Activated B cell treated with CpG ODN at 0.5 μM for 24 hours (primary cell): Measurements from ENCODE around the gene HES7. TPM values are rescaled to one million over a fixed set of nuclear protein-coding genes. Genes with fewer than 3 reads are reported as not detected.

ENCODE experiments used
- ATAC-seq: fragments of 200-7000 bp; cut with Tn5 transposase; one replicate; pipeline ENCODE4 v1.10.0; 2021; ENCODE audit warnings: low read depth, mild to moderate bottlenecking, moderate library complexity
- CTCF ChIA-PET: fragments of 350-600 bp; sonication (Branson Sonifier 250); formaldehyde crosslinking; loops from one replicate; lab custom pipeline; 2021; ENCODE audit warnings: antibody characterized with exemption; lab: Charles Lee
- POLR2A ChIA-PET: fragments of 350-600 bp; sonication (Branson Sonifier 250); formaldehyde crosslinking; loops from one replicate; lab custom pipeline; 2021; ENCODE audit warnings: antibody characterized with exemption; lab: Charles Lee
- DNase-seq: peaks from one replicate; pipeline ENCODE4 v3.0.0; 2022
- H3K27ac Mint-ChIP-seq: one replicate; pipeline ENCODE4 v1.8.0; 2020; ENCODE audit warnings: mixed read lengths
- H3K27me3 Mint-ChIP-seq: one replicate; pipeline ENCODE4 v1.8.0; 2021; ENCODE audit warnings: mixed read lengths
- H3K36me3 Mint-ChIP-seq: one replicate; pipeline ENCODE4 v1.8.0; 2021; ENCODE audit warnings: low read depth, mixed read lengths
- H3K4me1 Mint-ChIP-seq: one replicate; pipeline ENCODE4 v1.8.0; 2021; ENCODE audit warnings: mixed read lengths
- H3K4me3 Mint-ChIP-seq: one replicate; pipeline ENCODE4 v1.8.0; 2020; ENCODE audit warnings: mild to moderate bottlenecking, mixed read lengths
- H3K9me3 Mint-ChIP-seq: one replicate; pipeline ENCODE4 v1.8.0; 2020; ENCODE audit warnings: mixed read lengths
- CTCF ChIP-seq: fragments of 200-600 bp; IDR thresholded peaks from one replicate; pipeline ENCODE4 v1.8.0; 2022; ENCODE audit warnings: antibody characterized with exemption, mild to moderate bottlenecking
- intact Hi-C: fragments of 100-400 bp; cut with micrococcal nuclease; formaldehyde crosslinking; loops from one replicate; pipeline ENCODE4 v1.15.1; 2024
- total RNA-seq: library from RNA; stranded (reverse); gene quantifications from 2 replicates; pipeline ENCODE4 v1.2.3, GENCODE V29; 2022

The HES7 gene
- total RNA-seq, 1 donor from 2014 or later: 0.49 TPM

- DNase-seq: no peak
- Mint-ChIP-seq H3K9me3 (no peaks in the 10 kb centered on the region), H3K27me3 (no peaks in the 10 kb centered on the region), H3K27ac (peak overlapping the region; percentile 82), H3K4me3 (peak overlapping the region; percentile 24), H3K4me1 (peaks cover 31% of the 10 kb centered on the region), H3K36me3 (peaks cover 31% of the 10 kb centered on the region)
- intact Hi-C loops: loop anchor here (10.0 kb wide), 1 partner anchor 468 kb away; the partner anchor contains the start of genes TP53 and WRAP53
- ATAC-seq: no peak
- CTCF ChIA-PET: no interaction called here
- no peak for TF ChIP-seq CTCF
- POLR2A ChIA-PET: interaction anchor here (0.8 to 15.9 kb wide), 4 partner anchors 14 to 94 kb away, joined by 3 to 385 read pairs (median 71); no protein-coding TSS in a partner anchor
Observed at GRCh38 chr17:8153031-8153451, 29.1 kb upstream of the HES7 start.

GRCh38 chr17:8152112-8152775 lies 28.3 kb upstream of the HES7 start, which contains the start of gene PER1:
PER1 (minus strand) TSS chr17:8152404; CDS start chr17:8150706, 1,698 bp downstream.
- H3K4me3 Mint-ChIP-seq: peak within 1 kb of the TSS; percentile 90
- ChIA-PET POLR2A (interaction anchor here (0.5 to 15.9 kb wide), 8 partner anchors 13 to 309 kb away, joined by 3 to 385 read pairs (median 5); partner anchors contain the start of genes ALOXE3 and CTC1), CTCF (no interaction called here)
- no peaks in the 10 kb centered on the region for H3K9me3 Mint-ChIP-seq
- peaks cover 36% of the 10 kb centered on the region for H3K36me3 Mint-ChIP-seq
- peaks cover 31% of the 10 kb centered on the region for H3K4me1 Mint-ChIP-seq
- peak within 1 kb of the TSS; percentile 87 for H3K27ac Mint-ChIP-seq
- intact Hi-C loops: loop anchor here (10.0 kb wide), 1 partner anchor 467 kb away; the partner anchor contains the start of genes TP53 and WRAP53
- ATAC-seq (peak; percentile 13), DNase-seq (peak; percentile 68)
- no peaks in the 10 kb centered on the region for H3K27me3 Mint-ChIP-seq
- TF ChIP-seq CTCF: no peak

- TF ChIP-seq CTCF: no peak
- Mint-ChIP-seq H3K36me3 (peaks cover 42% of the 10 kb centered on the region), H3K4me3 (peak overlapping the region; percentile 90), H3K27ac (peak overlapping the region; percentile 87), H3K4me1 (peaks cover 31% of the 10 kb centered on the region), H3K27me3 (no peaks in the 10 kb centered on the region), H3K9me3 (no peaks in the 10 kb centered on the region)
- ATAC-seq (no peak), DNase-seq (peak; percentile 38)
- intact Hi-C loops: loop anchor here (1.0 to 10.0 kb wide), 2 partner anchors 12 to 467 kb away; partner anchors contain the start of genes TP53 and WRAP53
- CTCF ChIA-PET: interaction anchor here (1.0 kb wide), 1 partner anchor 72 kb away, joined by 4 read pairs; no protein-coding TSS in a partner anchor
- POLR2A ChIA-PET: interaction anchor here (0.5 to 15.9 kb wide), 16 partner anchors 10 to 308 kb away, joined by 3 to 385 read pairs (median 5); partner anchors contain the start of genes ALOXE3, BORCS6, CTC1 and SLC25A35
Observed at GRCh38 chr17:8151641-8152111, 27.8 kb upstream of the HES7 start.

- intact Hi-C loops: loop anchor here (1.0 to 10.0 kb wide), 2 partner anchors 12 to 466 kb away; partner anchors contain the start of genes TP53 and WRAP53
- CTCF ChIA-PET: interaction anchor here (1.0 kb wide), 1 partner anchor 72 kb away, joined by 4 read pairs; no protein-coding TSS in a partner anchor
- no peak for TF ChIP-seq CTCF
- H3K27ac Mint-ChIP-seq: peak overlapping the region; percentile 87
- peaks cover 31% of the 10 kb centered on the region for H3K4me1 Mint-ChIP-seq
- no peaks in the 10 kb centered on the region for H3K27me3 Mint-ChIP-seq
- DNase-seq: peak; percentile 89
- H3K9me3 Mint-ChIP-seq: no peaks in the 10 kb centered on the region
- peak; percentile 60 for ATAC-seq
- POLR2A ChIA-PET: interaction anchor here (0.7 to 15.9 kb wide), 12 partner anchors 10 to 144 kb away, joined by 3 to 385 read pairs (median 5); partner anchors contain the start of genes BORCS6, CTC1, HES7 and SLC25A35
- H3K4me3 Mint-ChIP-seq: peak overlapping the region; percentile 90
- H3K36me3 Mint-ChIP-seq: peaks cover 47% of the 10 kb centered on the region
Observed at GRCh38 chr17:8151120-8151640, 27.3 kb upstream of the HES7 start.
